ENCODE results near the gene ARMC10. TPM values are rescaled to one million over a fixed set of nuclear protein-coding genes. Genes with fewer than 3 reads are reported as not detected.
"Not testable (repeated sequence)": the region's sequence is repeated elsewhere in the genome, so short reads cannot be mapped to it uniquely, and the experiment has no call there.

Gene ARMC10
- total RNA-seq, 1 donor from 2014 or later, result 26.6 TPM

- TF ChIP-seq, protein P1, sequence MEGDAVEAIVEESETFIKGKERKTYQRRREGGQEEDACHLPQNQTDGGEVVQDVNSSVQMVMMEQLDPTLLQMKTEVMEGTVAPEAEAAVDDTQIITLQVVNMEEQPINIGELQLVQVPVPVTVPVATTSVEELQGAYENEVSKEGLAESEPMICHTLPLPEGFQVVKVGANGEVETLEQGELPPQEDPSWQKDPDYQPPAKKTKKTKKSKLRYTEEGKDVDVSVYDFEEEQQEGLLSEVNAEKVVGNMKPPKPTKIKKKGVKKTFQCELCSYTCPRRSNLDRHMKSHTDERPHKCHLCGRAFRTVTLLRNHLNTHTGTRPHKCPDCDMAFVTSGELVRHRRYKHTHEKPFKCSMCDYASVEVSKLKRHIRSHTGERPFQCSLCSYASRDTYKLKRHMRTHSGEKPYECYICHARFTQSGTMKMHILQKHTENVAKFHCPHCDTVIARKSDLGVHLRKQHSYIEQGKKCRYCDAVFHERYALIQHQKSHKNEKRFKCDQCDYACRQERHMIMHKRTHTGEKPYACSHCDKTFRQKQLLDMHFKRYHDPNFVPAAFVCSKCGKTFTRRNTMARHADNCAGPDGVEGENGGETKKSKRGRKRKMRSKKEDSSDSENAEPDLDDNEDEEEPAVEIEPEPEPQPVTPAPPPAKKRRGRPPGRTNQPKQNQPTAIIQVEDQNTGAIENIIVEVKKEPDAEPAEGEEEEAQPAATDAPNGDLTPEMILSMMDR (IDR thresholded peaks at IDR 0.05; ENCODE audit: unreplicated experiment), result no peak
- H3K9me3 Mint-ChIP-seq, result no peaks in the 10 kb centered on the region
- peaks cover 9% of the 10 kb centered on the region for H3K36me3 Mint-ChIP-seq
- H3K27ac Mint-ChIP-seq, result no peak overlapping the region
- no peaks in the 10 kb centered on the region for H3K27me3 Mint-ChIP-seq (ENCODE audit: low read depth)
- H3K4me3 Mint-ChIP-seq, result no peak overlapping the region
- H3K4me1 Mint-ChIP-seq, result peaks cover 18% of the 10 kb centered on the region
- no peak for DNase-seq (ENCODE audit: low spot score in 2 of 2, unreplicated experiment in 2 of 2)
These were observed 1.8 kb downstream of the ARMC10 start for GRCh38 chr7:103076764-103077163.

DNA sequence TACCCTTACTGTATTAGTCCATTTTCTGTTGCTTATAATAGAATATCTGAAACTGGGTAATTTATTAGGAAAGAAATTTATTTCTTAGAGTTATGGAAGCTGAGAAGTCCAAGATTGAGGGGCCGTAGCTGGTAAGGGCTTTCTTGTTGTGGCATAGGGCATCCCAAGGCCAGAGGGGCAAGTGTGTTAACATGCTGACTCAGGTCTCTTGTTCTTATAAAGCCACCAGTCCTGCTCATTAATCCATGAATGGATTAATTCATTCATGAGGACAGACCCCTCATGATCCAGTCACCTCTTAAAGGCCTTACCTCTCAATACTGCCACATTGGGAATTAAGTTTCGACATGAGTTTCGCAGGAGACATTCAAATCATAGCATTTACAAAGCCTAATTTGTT, 2.4 kb downstream of the ARMC10 start:
- H3K36me3 Mint-ChIP-seq, result peaks cover 9% of the 10 kb centered on the region
- DNase-seq (ENCODE audit: low spot score in 2 of 2, unreplicated experiment in 2 of 2), result no peak
- H3K4me1 Mint-ChIP-seq, result peaks cover 18% of the 10 kb centered on the region
- no peak overlapping the region for H3K4me3 Mint-ChIP-seq
- no peak overlapping the region for H3K27ac Mint-ChIP-seq
- no peaks in the 10 kb centered on the region for H3K27me3 Mint-ChIP-seq (ENCODE audit: low read depth)
- no peaks in the 10 kb centered on the region for H3K9me3 Mint-ChIP-seq
- TF ChIP-seq, protein P1 (IDR thresholded peaks at IDR 0.05; ENCODE audit: unreplicated experiment), result no peak

DNA sequence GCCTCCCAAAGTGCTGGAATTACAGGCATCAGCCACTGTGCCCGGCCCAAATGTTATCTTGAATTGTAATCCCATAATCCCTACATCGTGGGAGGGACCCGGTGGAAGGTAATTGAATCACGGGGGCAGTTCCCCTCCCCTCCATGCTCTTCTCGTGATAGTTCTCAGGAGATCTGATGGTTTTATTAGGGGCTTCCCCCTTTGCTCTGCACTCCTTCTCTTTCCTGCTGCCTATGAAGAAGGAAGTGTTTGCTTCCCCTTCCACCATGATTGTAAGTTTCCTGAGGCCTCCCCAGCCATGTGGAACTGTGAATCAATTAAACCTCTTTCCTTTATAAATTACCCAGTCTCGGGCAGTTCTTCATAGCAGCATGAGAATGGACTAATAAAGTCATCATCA, 3.3 kb downstream of the ARMC10 start:
- H3K4me3 Mint-ChIP-seq; DNase-seq (ENCODE audit: low spot score in 2 of 2, unreplicated experiment in 2 of 2); H3K9me3 Mint-ChIP-seq; H3K27me3 Mint-ChIP-seq (ENCODE audit: low read depth); H3K27ac Mint-ChIP-seq; H3K36me3 Mint-ChIP-seq: not testable (repeated sequence)
- H3K4me1 Mint-ChIP-seq, result peaks cover 18% of the 10 kb centered on the region

- TF ChIP-seq, protein P1 (IDR thresholded peaks at IDR 0.05; ENCODE audit: unreplicated experiment), result no peak
- Mint-ChIP-seq H3K27ac (no peak overlapping the region), H3K4me3 (no peak overlapping the region), H3K36me3 (peaks cover 9% of the 10 kb centered on the region), H3K9me3 (no peaks in the 10 kb centered on the region), H3K27me3 (ENCODE audit: low read depth) (no peaks in the 10 kb centered on the region), H3K4me1 (peaks cover 8% of the 10 kb centered on the region)
- no peak for DNase-seq (ENCODE audit: low spot score in 2 of 2, unreplicated experiment in 2 of 2)
These were observed 4.9 kb downstream of the ARMC10 start for GRCh38 chr7:103079836-103080235.

GRCh38 chr7:103080923-103081322, 6.0 kb downstream of the ARMC10 start:
- peaks cover 9% of the 10 kb centered on the region for H3K36me3 Mint-ChIP-seq
- no peak overlapping the region for H3K4me3 Mint-ChIP-seq
- H3K27me3 Mint-ChIP-seq (ENCODE audit: low read depth), result no peaks in the 10 kb centered on the region
- TF ChIP-seq, protein P1 (IDR thresholded peaks at IDR 0.05; ENCODE audit: unreplicated experiment), result no peak
- DNase-seq (ENCODE audit: low spot score in 2 of 2, unreplicated experiment in 2 of 2), result no peak
- peaks cover 3% of the 10 kb centered on the region for H3K4me1 Mint-ChIP-seq
- no peak overlapping the region for H3K27ac Mint-ChIP-seq
- H3K9me3 Mint-ChIP-seq, result no peaks in the 10 kb centered on the region

- no peak for DNase-seq (ENCODE audit: low spot score in 2 of 2, unreplicated experiment in 2 of 2)
- no peak overlapping the region for H3K4me3 Mint-ChIP-seq
- no peaks in the 10 kb centered on the region for H3K27me3 Mint-ChIP-seq (ENCODE audit: low read depth)
- H3K27ac Mint-ChIP-seq, result no peak overlapping the region
- TF ChIP-seq, protein P1 (IDR thresholded peaks at IDR 0.05; ENCODE audit: unreplicated experiment), result no peak
- H3K36me3 Mint-ChIP-seq, result peaks cover 9% of the 10 kb centered on the region
- H3K4me1 Mint-ChIP-seq, result no peaks in the 10 kb centered on the region
- H3K9me3 Mint-ChIP-seq, result no peaks in the 10 kb centered on the region
These were observed 7.6 kb downstream of the ARMC10 start for GRCh38 chr7:103082497-103082896.

All from mesothelial cell of epicardium (in vitro differentiated cells).